Activated CD8-positive, alpha-beta memory T cell treated with anti-CD3 and anti-CD28 coated beads, Interleukin-2, amount 50 U/mL, for 1 hour (primary cell): ENCODE results near the gene IRF2BP2.

Experiments used
- DNase-seq: peaks from one replicate; pipeline ENCODE4 v3.0.0-alpha.2; 2020; ENCODE audit errors: extremely low read depth

Gene IRF2BP2

GRCh38 chr1:234634387-234634786 is 24.4 kb upstream of the IRF2BP2 start:
- DNase-seq = no peak

DNA sequence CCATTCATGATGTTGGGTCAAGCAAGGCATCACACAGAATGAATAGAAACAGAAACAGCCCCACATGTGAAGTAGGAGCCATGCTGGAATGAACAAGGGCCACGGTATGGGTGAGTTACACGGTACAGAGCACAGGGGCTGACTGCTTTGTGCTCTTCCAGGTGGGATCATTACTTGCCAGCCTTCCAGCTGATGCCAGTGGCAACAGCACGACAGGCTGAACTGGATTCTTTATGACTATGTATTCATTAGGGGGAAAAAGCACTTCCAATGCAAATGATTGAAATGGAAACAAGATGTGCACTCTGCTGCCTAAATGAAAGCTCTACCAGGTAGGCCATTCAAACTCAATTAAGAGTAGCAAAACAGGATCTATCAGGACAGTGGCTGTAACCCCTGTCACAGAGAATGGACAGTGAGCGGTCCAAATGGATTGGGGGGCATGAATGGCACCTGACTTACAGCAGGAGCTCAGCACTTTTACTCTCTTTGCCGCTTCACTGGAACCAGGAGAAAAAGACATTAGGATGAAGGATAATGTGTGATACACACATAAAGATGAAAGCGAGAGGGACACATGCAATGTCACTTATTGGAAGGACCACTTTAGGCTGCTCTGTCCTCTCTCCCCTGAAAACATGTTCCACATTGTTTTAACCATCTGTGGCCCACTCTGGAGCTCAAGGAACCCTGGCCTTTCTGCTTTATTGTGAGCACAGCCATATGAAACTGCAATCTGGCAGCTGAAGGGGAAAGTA is 23.4 kb upstream of the IRF2BP2 start:
- no peak for DNase-seq

GRCh38 chr1:234632225-234632624 is 22.2 kb upstream of the IRF2BP2 start:
- no peak for DNase-seq

- DNase-seq = no peak
These were observed 21.7 kb upstream of the IRF2BP2 start for GRCh38 chr1:234631721-234632125.

GRCh38 chr1:234629026-234629425 is 19.0 kb upstream of the IRF2BP2 start:
- no peak for DNase-seq

- DNase-seq = no peak
These were observed 18.1 kb upstream of the IRF2BP2 start for GRCh38 chr1:234628089-234628488.

GRCh38 chr1:234627009-234627950 is 17.3 kb upstream of the IRF2BP2 start:
- no peak for DNase-seq

DNA sequence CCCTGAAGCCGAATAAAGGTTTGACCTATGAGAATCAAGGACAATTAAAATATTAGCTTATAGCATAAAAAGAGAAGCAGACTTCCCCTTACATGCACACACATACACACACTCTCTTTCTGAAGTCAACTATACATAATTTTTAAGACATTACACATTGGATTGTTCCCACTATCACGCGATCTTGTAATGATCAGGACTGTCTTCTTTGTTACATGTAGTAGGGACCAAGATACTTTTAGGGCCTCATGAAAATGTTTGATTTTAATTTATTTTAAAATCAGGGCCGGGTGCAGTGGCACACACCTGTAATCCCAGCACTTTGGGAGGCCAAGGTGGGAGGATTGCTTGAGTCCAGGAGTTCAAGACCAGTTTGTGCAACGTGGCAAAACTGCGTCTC is 16.4 kb upstream of the IRF2BP2 start:
- DNase-seq = no peak

GRCh38 chr1:234624724-234625117 is 14.7 kb upstream of the IRF2BP2 start:
- DNase-seq = no peak

GRCh38 chr1:234621657-234622335 is 11.8 kb upstream of the IRF2BP2 start:
- DNase-seq = no peak

DNA sequence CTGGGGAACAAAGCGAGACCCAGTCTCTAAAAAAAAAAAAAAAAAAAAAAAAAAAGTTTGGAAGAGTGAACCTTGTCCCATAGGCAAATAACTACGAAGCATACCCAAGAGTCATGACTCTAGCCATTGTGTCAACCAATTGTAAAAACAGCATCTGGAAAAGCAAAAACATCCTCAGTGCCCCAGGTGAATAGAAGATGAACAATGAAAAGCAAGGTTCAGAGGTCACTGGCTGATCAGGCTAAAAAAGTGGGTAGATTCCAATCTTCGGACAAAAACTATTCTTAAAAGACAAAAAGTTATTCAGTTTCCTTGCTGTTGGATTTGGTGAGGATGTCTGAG is 11.1 kb upstream of the IRF2BP2 start:
- no peak for DNase-seq

DNA sequence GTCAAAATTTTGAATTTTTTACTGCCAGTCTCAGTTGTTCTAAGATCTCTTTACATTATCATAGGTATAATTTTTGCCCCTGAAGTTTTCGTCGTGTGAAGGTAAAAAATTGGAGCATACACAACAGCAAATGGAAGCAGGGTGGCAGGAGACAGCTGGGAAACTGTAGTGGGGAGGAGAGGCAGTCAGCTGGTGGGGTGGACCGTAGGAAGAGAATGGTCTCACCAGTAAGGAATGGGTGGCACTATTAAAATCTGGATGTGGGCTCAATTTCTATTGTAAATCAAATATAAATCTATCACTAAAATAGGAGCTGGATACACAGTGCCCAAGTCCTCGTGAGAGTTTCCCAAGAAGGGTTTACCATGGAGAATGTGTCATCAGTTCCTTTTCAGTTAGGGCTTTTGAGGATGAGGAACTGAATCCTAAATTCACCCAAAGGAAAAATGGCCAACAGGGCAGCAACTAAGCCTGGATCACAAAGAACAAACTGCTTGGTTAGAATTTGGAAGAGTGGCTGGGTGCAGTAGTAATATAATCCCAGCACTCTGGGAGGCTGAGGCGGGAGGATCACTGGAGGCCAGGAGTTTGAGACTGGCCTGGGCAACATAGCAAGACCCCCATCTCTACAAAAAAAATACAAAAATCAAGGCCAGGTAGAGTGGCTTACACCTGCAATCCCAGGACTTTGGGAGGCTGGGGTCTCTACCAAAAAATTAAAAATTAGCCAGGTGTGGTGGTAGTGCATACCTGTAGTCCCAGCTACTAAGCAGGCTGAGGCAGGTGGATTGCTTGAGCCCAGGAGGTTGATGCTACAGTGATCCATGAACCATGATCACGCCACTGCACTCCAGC is 10.5 kb upstream of the IRF2BP2 start:
- no peak for DNase-seq

DNA sequence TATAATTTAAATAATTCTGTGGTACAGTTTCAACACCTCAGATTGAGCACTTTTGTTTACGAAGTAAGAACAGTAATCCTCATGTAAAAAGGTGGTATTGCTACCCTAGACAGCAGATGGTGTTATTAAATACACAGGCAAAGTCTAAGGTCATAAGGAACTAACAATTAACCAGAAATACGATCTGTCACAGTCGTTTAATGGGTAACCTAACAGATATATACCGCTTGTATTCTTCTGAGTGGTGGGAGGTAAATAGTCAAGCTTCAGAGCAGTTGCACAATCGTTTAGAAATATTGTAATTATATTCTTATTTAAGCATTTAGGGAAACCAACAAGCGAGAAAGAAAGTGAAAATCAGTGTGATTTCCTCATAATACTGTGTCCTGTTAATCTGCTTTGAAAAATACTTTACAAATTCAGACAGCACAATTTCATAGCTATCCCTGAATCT is 9.8 kb upstream of the IRF2BP2 start:
- no peak for DNase-seq

GRCh38 chr1:234619071-234619480 is 9.1 kb upstream of the IRF2BP2 start:
- no peak for DNase-seq

- DNase-seq = no peak
These were observed 8.7 kb upstream of the IRF2BP2 start for GRCh38 chr1:234618737-234619049.

DNA sequence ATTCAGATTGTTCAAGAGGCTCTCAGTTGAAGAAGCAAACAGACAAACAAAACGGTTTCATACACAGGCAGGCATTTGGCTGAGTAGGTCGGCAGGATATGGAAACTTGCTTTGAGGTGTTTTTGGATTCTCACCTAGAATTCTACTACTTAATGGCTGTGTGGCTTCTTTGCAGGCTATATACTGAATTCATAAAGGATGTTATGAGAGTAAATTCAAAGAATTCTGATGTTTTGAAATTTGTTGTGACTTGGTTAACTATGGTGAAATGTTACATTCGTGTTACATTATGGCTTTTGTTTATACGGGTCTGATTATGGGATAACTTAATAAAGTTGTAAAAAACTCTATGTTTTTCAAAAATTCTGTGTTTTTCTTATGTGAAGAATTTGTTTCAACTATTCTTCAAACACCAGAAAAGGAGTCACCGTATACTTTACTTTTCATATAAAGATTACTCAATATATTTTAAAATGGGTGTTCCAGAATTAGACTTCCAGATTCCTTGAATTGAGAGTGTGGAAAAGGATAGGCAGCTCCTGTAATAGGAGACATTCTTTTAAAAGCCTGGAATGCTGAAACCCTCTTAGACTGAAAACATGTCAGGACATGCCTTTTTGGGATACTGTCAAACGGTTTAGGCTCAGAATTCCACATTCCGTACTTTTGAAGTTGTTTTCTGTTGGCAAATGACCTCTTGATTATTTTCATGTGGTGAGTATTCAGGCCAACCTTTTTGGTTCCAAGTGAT is 8.2 kb upstream of the IRF2BP2 start:
- DNase-seq = no peak

GRCh38 chr1:234617131-234617985 is 7.4 kb upstream of the IRF2BP2 start:
- DNase-seq = no peak

DNA sequence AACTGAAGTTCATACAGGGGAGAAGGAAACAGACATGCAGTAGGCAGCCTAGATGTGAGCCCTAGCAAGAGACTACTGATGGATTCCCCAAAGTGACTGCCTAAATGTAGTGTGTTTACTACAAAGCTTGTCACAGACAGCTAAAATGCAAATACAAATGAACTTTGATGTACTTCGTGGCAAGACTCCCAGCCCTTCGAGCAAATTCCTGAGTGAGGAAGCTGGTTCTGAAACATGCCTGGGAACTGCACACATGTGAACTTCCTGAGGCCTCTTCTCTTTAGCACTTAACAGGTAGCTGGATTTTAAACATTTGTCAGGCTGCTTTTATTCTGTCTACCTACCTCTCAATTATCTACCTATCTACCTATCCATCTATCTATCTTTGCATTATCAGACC is 6.7 kb upstream of the IRF2BP2 start:
- no peak for DNase-seq

GRCh38 chr1:234614081-234614489 is 4.1 kb upstream of the IRF2BP2 start:
- no peak for DNase-seq
